Esophagus muscularis mucosa (tissue), 4 donors: ENCODE measurements around the gene CHCHD2.

ENCODE experiments used
- EP300 ChIP-seq: sonication (generic); formaldehyde crosslinking; IDR thresholded peaks from one replicate; pipeline ENCODE4 v1.6.1; 2017; ENCODE audit warnings: antibody characterized with exemption
- POLR2A ChIP-seq: fragments of 450-650 bp; IDR thresholded peaks from one replicate; pipeline ENCODE4 v1.6.1; 2017; ENCODE audit warnings: antibody characterized with exemption, moderate library complexity, mild to moderate bottlenecking, low read depth
- POLR2AphosphoS5 ChIP-seq, 2 donors: sonication (generic); formaldehyde crosslinking; IDR thresholded peaks; one replicate each; pipeline ENCODE4 v1.6.1; 2017; ENCODE audit warnings: antibody characterized with exemption in 2 of 2
- TF ChIP-seq, protein P1 (sequence below), 3 experiments: fragments of 200-600 bp in 2 of 3; fragments of 450-650 bp in 1 of 3; sonication (generic) in 2 of 3; IDR thresholded peaks; one replicate each; pipeline ENCODE4 v1.5.1; 2017 to 2019; ENCODE audit warnings: antibody characterized with exemption in 3 of 3, mild to moderate bottlenecking in 2 of 3, moderate library complexity in 1 of 3

DNA sequence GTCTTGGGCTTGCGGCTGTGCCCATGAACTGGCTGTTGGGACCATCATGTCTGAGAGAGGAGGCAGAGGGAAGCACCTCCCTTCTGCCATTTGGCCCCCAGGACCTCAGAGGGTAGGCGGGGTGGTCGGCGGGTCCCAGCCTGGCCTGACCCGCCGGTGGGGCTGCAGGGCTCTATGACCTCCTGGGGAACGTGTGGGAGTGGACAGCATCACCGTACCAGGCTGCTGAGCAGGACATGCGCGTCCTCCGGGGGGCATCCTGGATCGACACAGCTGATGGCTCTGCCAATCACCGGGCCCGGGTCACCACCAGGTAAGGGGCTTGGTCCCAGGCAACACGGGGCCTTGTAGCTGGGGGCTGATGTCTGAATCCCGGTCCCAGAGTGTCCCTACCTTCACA is 28.1 kb downstream of the CHCHD2 start:
- TF ChIP-seq, protein P1, sequence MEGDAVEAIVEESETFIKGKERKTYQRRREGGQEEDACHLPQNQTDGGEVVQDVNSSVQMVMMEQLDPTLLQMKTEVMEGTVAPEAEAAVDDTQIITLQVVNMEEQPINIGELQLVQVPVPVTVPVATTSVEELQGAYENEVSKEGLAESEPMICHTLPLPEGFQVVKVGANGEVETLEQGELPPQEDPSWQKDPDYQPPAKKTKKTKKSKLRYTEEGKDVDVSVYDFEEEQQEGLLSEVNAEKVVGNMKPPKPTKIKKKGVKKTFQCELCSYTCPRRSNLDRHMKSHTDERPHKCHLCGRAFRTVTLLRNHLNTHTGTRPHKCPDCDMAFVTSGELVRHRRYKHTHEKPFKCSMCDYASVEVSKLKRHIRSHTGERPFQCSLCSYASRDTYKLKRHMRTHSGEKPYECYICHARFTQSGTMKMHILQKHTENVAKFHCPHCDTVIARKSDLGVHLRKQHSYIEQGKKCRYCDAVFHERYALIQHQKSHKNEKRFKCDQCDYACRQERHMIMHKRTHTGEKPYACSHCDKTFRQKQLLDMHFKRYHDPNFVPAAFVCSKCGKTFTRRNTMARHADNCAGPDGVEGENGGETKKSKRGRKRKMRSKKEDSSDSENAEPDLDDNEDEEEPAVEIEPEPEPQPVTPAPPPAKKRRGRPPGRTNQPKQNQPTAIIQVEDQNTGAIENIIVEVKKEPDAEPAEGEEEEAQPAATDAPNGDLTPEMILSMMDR (IDR thresholded peaks at IDR 0.05): no peak
- TF ChIP-seq POLR2A (no peak), EP300 (no peak), POLR2AphosphoS5 (IDR thresholded peaks at IDR 0.05) (no peak)
